ENCODE measurements around the gene ARHGAP21.
A peak's percentile ranks its signal among the peaks of the same experiment; 100 is the strongest.

The ARHGAP21 gene

DNA sequence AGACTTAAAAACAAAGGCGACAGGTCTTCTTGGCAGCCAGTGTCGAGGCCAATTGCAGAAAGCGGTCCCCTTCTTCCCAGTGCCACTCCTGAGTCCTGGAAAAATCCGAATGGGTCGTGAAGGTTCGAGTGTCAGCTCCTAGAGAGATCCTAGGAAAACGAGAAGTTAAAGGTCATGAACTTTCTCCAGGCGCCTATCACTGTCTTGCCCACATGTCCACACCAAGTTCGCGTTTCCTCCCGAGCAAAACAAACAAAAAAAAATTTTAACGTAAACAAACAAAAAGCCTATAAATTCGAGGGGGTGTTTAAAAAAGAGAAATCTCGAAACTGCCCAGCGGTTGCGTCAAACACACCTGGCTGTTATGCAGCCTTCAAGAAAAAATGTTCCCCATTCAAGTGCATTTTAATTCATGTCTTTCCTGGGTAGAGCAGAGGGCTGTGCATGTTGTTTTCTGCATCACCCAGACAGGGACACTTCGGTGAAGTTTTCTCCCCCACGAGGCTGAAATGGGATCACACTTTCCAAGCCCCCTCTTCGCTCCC, 1.5 kb downstream of the ARHGAP21 start:
- DNase-seq, result no peak

DNA sequence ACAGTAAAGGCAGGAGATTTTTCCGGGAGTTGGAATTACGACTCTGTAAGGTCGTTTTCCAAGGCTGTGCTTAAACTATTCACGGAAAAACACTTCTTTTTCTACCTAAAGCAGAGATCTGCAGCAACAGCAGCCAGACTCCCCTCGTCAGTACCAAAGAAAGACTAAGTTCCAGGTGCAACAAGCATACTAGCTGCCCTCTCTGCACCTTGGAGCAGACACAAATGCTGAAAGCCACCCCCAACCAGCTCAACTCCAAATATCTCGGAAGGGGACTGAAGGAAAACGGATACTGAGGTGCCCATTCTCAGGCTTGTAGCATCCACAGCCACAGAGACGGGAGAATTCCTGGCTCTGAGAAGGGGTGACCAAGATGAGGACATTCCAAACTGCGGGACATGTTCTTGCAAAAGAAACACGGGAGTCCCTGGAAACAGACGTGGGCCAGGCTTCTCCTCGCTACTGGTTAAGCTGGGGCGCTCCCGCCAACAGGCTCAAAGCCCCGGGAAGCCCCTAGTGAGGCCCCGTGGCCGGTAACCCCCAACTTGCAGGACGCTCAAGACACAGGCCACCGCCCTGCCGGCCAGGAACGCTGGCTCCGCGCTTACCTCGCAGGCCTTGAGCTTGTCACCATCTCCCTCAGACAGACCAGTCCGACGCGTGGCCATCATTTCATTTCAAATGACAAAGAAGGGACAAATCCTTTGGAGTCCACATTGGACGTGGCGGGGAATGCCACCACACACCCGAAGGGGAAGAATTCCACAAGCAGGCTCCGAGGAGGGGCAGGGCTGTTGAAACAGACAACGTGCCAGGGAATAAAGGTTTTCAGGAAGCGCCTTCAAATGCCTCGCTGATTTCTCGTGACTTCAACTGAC, 2.2 kb downstream of the ARHGAP21 start:
- DNase-seq, result no peak

DNA sequence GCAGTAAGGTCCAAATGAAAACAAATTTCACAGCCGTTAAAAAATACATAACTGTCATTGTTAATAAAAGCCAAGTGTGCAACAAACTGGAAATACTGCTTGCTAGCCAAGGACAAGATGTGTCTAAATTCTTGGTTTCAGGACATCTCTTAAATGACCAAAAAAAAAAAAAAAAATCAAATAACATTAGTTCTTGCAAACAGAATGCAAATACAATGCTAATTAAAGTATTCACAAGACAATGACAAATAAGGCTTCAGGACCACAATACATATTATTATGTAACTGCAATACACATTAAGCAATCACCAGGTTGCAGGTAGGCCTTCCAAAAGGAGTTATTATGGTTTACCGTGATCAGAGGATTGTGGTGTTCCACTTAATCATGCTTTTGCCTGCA, 3.6 kb downstream of the ARHGAP21 start:
- DNase-seq, result no peak

DNA sequence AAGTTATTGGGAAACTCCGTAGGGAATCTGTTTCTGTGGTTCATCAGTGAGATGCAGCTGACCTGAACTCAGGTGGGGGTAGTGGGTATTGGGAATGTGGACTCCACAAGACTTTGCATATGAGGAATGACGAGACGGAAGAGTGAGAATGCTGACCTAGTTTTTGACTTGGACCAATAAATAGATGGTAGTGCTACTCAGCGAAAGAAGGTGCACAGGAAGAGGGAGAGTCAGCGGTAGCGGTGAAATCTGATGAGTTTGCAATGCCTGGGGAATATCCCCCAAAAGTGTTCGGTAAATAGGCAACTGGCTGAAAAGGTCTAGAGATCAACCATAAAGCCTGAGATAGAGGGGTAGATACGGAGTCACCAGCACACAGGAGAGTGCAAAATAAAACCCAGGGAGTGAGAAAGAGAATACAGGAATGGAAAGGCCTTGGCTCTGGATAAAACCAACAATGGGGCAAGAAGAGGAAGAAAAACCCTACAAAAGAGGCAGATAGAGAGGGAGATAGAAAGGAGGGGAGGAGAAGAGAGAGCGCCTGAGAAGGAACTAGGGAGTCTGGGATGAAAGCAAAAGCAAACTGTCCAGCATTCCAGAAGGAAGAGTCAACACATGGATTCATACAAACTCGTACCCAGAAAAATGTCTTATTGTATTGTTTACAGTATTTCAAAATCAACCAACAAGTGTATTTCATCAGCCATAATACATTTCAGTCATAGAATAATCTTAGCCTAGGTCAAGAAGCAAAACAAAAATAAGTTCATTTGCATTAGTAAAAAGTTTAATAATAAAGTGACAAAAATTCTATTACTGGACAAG, 5.4 kb downstream of the ARHGAP21 start:
- no peak for DNase-seq

DNA sequence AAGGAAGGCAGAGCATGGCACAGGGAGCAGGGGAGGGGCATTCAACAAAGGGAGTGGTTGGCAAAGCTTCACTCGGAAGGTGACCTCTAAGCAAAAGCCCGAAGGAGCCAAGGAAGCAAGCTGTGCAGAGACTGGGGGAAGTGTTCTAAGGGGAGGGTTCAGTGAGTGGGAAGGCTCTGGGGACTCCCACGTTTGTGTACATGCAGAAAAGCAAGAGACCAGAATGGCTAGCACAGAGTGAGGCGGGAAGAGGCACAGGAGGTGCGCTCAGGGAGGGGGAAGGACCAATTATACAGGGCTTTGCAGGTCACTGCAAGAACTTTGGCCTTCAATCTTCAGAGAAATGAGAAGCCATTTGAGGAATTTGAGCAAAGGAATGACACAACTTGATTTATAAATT, 7.4 kb downstream of the ARHGAP21 start:
- DNase-seq, result no peak

DNA sequence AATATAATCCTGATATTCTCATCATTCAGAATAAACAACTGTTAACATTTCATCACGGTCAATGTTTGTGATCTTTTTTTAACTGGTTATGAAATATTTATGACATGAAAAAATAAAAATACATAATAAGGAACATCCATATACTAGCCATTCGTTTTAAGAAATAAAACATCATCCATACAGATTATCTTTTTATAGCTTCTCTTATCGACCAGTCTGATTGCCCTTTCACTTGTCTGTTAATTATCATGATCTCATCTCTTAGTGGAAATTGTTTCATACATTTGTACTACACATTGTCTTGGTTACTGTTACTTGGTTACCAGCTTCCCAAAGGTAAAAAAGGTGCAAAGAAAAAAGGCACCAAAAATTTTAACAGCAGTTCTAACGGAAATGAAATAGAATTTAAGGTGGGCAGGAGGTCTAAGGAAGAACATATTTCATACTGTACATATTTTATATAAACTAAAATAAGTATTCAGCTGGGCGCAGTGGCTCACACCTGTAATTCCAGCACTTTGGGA, 8.4 kb downstream of the ARHGAP21 start:
- no peak for DNase-seq

DNA sequence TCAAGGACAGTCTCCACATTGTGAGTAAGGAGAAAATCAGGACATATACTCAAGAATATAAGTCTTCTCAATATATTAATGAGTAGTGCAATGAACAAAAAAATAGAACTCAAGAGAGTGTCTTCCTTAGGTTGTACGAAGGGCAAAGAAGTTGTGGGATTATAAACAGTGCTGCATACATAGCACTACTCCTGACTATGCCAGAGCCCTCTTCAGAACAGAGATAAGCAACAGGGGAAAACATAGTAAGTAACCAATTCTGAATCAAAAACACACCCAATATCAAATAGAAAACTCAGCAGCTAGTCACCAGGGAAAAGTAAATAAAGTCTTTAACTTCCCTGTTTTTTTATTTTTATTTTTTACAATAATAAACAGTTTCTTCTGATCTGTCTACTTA, 10.6 kb downstream of the ARHGAP21 start:
- DNase-seq, result no peak

DNA sequence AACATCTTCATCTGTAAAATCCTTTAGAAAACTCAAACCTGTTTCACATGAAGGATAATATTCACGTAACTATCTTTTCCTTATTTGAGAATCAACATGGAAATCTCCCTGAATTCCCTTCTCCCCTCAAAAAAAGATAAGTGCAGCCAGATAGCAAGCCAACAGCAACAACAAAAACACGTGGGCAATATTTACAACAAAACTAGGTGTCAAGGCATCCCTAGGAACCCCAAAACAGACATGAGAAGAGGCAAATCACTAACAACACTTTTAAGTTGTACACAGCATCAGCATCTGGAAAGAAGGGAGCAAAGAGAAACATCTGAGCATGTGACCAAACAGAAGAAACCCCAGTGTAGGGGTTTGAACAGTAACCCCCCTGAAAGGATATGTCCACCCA, 12.2 kb downstream of the ARHGAP21 start:
- DNase-seq, result no peak

DNA sequence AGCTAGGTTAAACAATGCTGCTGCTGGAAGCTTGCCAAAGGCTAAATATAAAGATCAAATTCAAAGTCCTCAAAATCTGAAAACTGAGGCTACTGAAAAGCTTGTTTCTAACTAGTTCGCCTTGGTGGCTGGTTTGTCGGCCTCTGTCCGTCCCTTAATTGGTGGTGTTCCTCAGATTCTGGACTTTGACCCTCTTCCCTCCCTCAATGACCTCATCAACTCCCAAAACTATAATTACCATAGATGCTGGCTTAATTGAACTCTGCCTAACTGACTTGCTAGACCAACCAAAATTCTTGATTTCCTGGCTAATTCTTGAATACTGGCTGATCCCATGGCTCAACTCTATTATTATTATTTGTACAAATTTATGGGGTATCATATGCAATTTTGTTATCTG, 15.6 kb downstream of the ARHGAP21 start:
- no peak for DNase-seq

DNA sequence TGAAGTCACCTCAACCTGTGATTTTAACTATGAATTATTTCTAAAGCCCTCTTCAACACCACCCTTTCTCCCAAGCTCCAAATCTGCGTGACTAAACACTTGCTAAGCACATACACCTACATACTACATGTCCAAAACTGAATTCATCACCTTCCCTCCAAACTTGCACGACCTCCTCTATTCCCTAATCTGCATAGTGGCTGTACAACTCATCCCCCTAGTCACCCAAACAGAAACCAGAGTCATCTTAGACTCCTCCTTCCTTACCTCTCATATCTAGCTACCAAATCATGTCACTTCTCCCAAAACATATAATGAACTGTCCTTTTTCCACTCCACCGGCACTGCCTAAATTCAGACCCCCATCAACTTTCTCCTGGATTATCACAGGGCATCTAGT, 16.2 kb downstream of the ARHGAP21 start:
- peak; percentile 49 for DNase-seq

DNA sequence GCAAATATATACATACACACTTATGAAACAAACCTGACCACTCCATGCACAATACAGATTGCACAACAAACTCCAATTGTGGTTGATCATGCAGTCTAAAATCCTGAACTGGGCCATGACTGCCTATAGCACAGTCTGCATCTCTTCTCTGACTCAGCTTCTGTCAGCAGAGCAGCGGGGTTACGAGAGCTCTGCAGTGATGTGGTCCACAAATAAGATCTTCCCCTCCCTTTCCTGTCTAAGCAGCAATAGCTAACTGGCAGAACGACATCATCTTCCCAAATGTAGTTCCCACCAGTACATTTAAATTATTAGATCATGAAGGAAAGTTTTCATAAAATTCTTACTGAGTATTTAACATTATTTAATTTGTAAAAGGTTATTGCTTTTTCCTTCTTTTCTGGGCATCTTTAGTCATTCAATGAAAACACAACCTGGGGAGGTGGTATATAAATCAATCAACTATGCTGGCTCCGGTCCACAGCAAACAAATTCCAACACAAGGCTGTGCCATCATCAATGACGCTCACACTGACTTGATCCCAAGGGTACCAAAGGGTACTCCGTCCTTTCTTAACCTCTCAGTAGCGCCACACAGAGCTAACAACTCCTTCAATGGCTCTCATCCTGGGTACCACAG, 17.1 kb downstream of the ARHGAP21 start:
- DNase-seq, result peak; percentile 74

DNA sequence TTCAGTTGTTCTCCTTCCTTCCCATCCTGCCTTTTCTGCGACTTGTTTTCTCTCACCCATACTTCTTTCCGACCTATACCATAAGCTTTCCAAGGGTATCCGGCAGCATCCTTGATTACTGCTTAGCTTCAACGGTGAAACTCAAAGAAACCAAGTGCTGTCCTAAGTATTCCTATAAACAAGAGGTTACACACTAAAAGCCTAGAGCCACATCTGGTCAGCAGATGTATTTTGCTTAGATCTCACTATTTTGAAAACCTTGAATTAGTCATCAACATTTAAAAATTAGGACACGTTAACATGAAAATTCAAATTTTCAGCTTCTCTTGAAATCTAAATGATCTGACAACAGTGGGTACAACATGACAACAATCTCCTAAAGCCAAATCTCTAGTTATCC, 20.0 kb downstream of the ARHGAP21 start:
- no peak for DNase-seq

DNA sequence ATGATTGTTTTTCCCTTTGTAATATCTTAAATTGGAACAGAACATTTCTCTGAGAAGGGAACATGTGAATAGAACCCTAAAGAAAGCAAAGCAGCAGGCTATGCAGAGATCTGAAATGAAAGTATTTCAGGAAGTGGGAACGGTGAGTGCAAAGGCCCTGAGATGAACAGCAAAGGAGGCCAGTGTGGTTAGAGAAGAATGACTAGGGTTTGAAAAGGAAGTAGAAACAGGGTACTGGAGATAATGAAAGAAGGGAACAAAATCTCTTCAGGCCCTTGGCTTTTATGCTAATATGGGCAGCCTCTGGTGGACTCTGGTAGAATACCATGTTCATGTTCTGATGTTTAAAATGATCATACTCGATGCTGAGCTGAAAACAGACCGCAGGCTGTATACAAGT, 22.2 kb downstream of the ARHGAP21 start:
- peak; percentile 73 for DNase-seq

DNA sequence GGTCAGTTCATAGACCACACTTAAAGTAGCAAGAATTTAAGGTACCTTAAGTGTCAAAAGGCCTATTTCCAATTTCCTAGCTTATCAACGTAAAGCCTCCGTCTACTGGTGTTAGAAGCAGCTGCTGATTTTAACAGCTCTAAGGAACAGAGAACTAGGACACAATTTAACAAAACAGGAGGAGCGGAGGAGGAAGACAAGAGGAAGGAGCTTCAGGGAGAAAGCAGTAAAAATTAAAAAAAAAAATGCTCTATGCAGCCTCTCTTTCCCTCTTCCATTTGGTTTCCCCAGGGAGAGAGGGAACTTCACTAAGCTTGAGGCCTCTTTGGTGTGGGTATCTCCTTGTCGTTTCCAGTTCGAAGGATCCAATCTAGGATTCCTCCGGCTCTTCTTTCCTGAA, 22.7 kb downstream of the ARHGAP21 start:
- DNase-seq, result no peak

DNA sequence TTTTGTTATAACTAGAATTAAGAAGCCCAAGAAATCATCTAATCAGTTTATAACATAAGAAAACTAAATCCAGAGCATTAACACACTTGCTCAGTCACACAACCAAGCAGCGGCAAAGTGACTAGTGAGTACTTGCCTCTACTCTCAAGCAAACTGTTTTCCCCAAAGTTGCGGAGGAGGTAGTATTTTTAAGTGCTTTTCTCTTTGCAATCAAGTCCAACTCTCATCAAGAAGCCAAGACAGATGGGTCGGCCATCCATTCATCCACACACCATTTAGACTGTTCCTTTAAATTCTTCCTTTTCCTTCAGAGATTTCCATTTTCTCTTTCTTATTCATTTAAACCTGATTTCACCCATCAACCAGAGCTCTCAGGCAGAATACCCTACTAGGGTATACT, 25.4 kb downstream of the ARHGAP21 start:
- DNase-seq, result no peak

DNA sequence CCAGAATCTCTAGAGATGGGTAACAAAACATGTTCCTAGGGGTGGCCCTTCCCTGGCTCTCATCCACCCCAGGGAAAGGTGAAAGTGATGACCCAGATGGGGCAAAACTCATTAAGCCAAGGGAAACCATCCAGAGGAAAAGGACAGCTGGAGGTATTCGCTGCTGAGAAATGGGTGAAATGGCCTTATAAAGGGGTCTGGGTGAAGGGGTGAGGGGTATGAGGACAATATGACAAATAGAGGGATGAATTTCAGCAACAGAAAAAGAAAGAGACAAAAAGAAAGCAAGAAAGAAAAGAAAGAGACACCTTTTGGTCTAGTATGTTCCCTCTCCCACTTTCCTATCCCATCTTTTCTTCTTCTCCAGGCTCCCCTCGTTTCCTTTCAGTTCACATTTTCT, 26.6 kb downstream of the ARHGAP21 start:
- no peak for DNase-seq

DNA sequence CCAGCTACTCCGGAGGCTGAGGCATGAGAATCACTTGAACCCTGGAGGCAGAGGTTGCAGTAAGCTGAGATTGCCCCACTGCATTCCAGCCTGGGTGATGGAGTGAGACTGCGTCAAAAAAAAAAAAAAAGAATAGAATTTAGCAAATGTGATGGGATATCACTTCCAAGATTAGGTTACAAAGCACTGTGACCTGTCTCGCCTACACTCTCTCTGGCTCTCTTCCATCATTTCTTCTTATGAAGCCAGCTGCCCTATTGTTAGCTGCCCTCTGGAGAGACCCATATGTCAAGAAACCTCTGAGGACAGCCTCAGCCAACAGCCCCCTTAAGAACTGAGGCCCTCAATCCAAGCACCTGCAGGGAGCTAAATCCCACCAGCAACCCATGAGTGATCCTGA, 28.2 kb downstream of the ARHGAP21 start:
- no peak for DNase-seq

DNA sequence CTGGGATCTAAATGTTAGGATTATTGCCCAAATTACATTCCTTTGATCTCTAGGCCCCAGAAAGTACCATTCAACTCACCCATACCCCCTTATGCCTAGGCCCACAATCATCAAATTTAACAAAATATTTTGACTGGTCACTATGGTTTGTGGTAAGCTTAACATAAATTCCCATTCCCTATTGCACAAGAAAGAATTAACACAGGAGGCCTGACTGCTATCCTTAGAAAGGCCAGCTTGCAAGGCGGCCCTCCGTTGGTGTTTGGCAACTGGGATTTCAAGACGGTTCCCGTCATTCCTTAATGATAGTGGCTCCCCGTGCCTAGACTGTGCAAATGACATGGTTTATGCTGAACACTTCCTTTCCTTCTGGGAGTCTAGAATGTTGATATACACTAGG, 29.6 kb downstream of the ARHGAP21 start:
- no peak for DNase-seq

DNA sequence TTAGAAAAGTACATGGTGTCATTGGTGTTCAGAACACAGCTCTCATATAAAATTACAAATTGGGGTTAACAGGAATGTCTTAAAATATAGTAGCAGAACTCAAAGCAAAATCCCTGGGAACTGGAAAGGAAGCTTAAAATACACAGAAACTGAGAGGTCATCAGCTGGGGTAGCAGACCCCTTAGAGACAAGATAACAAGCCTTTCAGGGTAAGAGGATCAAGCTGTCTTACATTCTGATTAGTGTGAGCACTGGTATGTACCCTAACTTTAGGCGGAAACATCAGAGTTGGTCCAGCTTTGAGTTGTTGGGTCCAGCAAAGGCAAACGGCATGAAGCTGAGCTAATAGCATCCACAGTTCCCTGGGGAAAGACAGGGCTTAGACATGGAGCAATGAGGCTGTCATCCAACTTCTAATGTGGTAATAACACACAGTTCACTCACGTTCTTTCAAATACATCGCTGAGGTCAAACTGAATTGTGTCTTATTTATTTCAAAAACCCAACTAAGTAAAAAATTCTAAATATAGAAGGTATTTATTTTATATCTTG, 32.6 kb downstream of the ARHGAP21 start:
- DNase-seq, result no peak

DNA sequence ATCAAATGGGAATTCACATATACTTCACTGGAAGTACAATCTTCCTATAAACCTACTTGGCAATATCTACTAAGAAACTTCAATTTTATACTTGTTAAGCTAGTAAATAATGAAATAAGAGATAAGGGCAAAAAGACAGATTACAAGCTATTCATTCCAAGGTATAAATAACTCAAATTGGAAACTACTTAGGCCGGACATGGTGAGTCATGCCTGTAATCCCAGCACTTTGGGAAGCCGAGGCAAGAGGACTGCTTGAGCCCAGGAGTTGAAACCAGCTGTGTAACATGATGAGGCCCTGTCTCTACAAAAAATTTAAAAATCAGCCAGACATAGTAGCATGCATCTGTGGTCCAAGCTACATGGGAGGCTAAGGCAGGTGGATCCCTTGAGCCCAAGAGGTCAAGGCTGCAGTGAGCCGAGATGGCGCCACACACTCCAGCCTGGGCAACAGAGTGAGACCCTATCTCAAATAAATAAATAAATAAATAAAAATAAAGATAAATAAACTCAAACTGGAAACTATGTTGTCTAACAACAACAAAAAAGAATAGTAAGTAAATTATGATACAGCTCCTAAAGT, 37.6 kb downstream of the ARHGAP21 start:
- no peak for DNase-seq

DNA sequence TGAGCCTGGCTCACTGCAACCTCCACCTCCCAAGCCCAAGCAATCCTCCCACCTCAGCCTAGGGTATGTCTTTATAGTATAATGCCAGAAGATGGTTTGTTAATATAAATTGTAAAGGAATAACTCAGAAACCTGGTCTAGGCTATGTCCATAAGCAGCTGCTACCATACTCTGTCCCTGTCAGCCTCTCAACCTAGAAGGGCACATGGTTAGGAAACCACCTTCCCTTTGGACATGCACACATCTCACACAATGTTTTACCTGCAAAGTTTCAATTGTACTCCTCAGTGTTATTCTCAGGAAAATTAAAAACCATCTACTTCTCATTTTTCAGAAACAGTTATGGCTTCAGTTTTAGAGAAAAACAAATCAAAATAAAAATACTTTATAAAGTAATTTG, 40.1 kb downstream of the ARHGAP21 start:
- DNase-seq, result no peak

DNA sequence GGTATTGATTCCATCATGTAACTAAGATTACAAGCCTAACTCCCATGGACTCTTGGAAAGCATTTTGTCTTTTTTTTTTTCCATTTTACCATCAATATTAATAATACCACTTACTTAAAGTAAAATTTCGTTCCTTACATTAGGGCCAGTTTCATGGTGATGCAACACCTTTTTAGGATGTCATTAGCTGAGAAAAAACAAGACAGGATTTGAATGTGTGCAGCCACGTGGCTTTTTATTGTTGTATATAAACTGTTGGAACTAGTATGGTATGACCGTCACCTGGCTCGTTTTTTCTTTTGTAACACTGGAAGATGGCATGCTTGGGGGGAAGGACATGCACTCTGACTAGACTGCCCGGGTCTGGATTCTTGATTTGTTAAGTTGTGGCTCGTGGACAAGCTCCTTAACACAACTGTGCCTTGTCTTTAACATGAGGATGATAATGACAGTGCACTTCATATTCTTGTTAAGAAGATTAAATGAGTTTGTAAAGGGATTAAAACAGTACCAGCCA, 42.1 kb downstream of the ARHGAP21 start:
- no peak for DNase-seq
